GM08714 (cell line): ENCODE results near the gene PTGR1.
"Not testable (repeated sequence)": the region's sequence is repeated elsewhere in the genome, so short reads cannot be mapped to it uniquely, and the experiment has no call there.

ENCODE experiments used
- H3K4me3 ChIP-seq: fragments of 200-500 bp; sonication (Bioruptor generic); 2 replicates; pipeline ENCODE4 v1.5.1; 2014; ENCODE audit warnings: mild to moderate bottlenecking, low read length, inconsistent platforms
- ZNF274 ChIP-seq: IDR thresholded peaks from 2 replicates; pipeline ENCODE4 v1.6.1; 2012; ENCODE audit warnings: mild to moderate bottlenecking, low read depth, low read length

The PTGR1 gene

DNA sequence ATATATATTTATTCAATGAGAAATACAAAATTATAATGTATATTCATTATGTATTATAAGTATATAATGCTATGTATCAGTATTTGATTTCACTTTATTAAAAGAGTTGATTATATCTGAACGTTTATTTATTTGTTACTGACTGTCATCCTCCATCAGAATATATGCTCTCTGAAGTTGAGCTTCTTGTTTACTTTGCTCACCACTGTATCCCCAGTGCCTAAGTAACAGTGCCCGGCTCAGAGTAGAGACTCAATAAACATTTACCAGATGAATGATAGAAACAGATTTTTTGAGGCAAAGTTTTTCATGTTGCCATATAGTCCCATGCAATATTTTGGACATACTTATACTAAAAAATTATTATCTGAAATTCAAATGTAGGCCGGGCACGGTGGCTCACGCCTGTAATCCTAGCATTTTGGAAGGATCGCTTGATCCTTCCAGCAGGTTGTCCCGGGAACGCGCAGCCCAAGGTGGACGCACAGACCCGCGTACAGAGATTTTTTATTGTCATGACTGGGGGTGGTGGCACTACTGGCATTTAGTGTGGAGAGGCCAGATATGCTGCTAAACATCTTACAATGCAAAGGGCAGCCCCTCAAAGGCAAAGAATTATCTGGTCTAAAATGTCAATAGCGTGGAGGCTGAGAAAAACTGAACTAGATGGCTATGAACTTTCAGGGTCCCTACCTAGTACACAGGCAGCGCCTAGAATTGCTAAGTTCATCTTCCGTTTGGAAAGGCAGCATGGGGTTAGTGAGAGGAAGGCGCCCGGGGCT is 30.9 kb upstream of the PTGR1 start:
- H3K4me3 ChIP-seq, result peak overlapping the region; percentile 76
- TF ChIP-seq ZNF274, result no peak

DNA sequence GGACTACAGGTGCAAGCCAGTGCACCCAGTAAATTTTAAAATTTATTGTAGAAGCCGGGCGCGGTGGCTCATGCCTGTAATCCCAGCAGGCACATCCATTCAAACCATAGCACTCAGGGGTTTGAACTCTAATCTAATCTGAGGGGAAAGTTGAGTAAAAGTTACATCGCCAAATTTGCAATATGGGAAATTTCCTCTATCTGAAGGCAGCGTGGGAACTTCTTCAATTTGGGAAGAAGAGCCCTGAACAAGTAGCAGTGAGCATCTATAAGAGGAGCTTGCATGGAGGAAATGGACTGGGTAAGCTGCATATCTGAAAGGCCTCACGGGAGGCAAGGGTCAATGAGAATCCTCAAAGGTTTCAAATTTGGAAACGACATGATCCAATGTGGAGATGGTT is 29.0 kb upstream of the PTGR1 start:
- no peak overlapping the region for H3K4me3 ChIP-seq
- no peak for TF ChIP-seq ZNF274

DNA sequence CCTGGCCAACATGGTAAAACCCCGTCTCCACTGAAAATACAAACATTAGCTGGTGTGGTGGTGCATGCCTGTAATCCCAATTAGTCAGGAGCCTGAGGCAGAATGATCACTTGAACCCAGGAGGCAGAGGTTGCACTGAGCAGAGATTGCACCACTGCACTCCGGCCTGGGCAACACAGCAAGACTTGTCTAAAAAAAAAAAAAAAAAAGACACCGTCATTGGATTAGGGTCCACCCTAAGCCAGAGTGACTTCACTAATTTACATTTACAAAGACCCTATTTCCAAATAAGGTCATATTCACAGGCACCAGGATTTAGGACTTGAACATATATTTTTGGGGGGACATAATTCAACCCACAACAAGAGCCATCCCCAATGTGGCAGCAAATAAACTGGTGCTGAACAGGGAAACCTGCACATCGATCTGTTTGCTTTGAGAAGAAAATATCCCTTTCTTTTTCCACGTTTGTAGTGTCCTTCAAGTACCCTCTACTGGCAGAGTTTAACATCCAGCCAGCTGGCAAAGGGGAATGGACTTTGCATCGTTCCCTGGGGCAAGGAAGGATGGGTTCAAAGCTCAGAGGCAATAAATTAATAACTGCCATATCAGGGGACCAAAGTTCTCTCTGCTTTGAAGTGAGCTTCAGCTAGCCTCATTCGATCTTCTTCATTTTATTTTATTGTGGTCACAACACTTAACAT is 28.0 kb upstream of the PTGR1 start:
- H3K4me3 ChIP-seq, result no peak overlapping the region
- no peak for TF ChIP-seq ZNF274

DNA sequence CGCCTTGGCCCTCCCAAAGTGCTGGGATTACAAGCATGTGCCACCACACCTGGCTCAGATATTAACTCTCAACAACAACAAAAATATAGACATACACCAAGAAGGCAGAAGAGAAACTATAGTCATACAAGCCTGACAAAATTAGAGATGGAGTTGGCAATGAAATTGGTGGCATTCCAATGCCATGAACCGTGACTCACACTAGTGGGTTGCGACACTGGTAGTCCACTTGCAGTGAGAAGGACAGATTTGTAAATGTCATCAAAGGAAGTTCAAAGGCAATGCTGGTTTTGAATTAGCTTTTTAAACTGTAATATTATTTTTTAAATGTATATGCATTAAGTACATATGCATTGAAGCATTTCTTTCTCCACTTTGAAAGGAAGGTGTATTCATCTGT is 23.2 kb upstream of the PTGR1 start:
- H3K4me3 ChIP-seq, result no peak overlapping the region
- no peak for TF ChIP-seq ZNF274

DNA sequence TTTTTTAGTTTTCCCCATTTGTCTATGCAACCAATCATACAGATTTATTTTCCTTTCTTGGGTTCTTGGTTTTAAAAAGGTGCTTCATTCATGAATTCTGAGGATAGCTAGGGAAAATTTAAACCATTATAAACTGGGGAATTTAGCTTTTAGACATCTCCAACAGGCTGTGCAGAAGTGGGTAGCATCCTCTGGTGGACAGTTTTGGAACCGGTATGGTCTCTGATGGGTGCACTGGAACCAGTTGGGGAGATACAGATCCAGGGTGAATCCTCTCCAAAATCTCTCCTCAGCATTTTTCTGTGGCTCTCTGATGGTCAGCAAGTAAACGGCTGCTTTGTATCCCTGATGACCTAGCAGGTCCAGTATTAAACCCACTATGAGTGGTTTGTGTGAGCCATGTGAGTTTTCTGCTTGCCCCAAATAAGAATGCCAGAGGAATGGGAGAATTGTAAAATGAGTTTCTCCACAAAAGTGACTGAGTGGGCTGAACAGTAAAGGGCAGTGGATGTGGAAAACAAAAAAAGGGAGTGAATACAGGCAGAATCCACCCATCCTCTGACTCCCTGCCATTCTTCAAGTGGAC is 22.5 kb upstream of the PTGR1 start:
- TF ChIP-seq ZNF274, result no peak
- H3K4me3 ChIP-seq, result no peak overlapping the region

DNA sequence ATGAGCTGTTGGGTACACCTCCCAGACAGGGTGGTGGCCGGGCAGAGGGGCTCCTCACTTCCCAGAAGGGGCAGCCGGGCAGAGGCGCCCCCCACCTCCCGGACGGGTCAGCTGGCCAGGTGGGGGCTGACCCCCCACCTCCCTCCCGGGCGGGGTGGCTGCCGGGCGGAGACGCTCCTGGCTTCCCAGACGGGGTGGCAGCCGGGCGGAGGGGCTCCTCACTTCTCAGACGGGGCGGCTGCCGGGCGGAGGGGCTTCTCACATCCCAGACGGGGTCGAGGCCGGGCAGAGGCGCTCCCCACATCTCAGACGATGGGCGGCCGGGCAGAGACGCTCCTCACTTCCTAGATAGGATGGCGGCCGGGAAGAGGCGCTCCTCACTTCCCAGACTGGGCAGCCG is 17.9 kb upstream of the PTGR1 start:
- H3K4me3 ChIP-seq, result not testable (repeated sequence)

DNA sequence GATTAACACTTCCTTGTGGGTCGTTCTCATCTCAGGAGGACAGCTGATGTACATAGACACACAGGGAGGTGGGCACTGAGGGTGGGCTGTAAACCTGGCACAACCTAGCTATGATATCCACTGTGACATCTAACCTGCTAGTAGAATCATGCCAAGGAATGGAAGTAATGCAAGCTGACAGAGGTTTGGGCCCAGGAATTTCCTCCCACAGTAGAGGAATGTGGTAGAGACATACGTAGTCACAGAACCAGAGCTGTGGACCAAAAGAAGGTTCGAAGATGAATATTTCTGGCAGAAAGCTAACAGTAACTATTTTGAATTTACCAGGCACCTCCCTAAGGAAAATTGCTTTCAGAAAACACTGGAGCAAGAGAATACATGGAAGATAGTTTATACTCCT is 16.5 kb upstream of the PTGR1 start:
- H3K4me3 ChIP-seq, result no peak overlapping the region
- TF ChIP-seq ZNF274, result no peak

DNA sequence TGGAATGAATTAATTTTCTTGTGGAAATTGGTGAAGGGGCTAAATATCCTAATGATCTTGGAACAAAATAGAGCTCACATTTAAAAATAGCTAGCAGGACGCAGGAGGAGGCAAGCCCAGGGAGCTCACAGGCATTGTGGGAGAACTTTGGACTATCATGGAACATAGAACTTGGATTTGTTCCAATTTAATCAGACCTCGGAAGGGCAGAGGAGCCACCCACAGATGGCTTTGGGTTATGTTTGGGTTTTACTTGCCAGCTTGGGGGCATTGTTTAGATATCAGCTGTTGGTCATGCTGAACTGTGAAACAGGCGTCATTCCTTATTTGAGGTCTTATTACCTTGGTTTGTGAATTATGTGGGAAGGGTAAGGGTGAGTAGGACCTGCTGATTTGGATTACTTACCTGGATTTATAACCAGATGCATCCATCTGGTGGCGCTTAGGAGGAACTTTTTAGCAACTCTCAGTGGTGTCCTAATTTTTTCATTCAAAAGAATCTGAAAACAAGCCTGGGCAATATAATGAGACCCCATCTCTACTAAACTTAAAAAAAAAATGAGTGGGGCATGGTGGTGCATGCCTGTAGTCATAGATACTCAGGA is 14.1 kb upstream of the PTGR1 start:
- no peak overlapping the region for H3K4me3 ChIP-seq
- no peak for TF ChIP-seq ZNF274

DNA sequence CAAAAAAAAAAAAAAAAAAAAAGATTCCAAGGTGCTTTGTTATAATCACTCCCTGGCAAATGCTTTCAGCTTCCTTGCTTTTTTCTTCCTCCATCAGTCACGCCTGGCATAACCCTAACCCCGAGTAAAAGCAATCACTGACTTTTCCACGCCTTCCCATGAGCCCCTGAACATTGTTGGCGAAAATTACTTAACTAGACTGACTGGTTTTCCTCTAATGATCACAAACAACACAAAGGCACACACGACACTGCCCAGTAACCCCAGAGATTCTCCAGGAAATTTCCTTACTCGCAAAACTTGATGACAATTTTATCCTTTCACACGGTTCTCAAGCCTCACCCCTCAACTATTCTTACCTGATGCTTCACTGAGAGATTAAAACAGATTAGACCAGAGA is 11.4 kb upstream of the PTGR1 start:
- no peak overlapping the region for H3K4me3 ChIP-seq
- TF ChIP-seq ZNF274, result no peak

DNA sequence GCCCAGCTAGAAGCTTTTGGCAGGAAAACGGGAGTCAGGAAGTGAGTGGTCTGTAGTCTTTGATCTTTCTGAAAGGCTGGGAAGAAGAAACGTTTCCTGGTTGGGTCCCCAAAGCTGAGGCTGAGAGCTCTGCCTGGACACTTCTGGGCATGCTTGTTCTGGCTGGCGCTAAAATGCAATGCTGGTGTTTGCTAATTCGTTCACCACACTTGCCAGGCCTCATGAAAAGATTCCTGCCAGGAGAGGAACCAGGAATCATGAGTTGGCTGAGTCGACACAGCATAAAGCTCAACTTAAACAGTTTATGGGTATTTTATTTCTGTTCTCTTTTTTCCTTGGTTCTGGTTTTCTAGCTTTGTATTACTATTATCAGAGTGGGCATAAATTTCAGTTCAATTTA is 10.7 kb upstream of the PTGR1 start:
- no peak for TF ChIP-seq ZNF274
- no peak overlapping the region for H3K4me3 ChIP-seq

DNA sequence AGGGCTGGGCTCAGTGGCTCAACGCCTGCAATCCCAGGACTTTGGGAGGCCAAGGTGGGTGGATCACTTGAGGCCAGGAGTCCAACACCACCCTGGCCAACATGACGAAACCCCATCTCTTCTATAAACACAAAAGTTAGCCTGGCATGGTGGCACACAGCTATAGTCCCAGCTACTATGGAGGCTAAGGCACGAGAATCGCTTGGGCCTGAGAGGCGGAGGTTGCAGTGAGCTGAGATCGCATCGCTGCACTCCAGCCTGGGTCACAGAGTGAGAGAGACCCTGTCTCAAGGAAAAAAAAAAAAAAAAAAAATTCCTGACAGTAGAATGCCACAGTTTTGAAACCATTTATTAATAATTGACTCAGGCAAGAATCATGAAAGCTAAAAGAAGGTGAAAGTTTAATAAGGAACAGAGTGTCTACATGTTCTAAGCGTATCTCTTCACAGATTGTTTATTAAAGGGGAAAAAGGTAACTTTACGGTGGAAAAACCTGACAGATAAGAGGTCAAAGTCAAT is 5.7 kb upstream of the PTGR1 start:
- TF ChIP-seq ZNF274, result no peak
- no peak overlapping the region for H3K4me3 ChIP-seq

DNA sequence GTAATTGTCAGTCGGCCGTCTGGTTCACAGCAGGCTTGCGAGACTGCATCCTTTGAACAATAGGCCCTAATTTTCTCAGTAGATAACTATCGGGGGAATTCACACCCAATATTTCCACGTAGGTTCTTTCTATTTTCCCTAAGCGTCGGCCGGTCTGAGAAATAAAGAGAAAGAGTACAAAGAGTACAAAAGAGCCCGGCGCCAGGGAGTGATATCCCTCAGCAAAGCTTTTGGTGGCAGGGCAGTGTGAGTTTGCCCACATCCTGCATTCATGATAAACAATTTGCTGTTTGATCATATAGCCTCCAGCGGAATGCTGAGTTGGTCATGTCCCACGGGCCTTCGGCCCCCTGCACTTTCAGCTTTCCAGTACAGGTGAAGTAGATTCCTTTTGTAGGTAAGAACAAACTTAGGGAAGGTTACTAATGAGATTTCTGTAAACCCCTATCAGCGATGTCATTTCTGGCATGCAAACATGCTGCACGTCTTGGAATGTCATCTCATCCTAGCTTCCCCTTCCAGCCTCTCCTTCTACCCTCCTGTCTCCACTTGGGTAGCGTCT is 4.7 kb upstream of the PTGR1 start:
- no peak for TF ChIP-seq ZNF274
- H3K4me3 ChIP-seq, result no peak overlapping the region

DNA sequence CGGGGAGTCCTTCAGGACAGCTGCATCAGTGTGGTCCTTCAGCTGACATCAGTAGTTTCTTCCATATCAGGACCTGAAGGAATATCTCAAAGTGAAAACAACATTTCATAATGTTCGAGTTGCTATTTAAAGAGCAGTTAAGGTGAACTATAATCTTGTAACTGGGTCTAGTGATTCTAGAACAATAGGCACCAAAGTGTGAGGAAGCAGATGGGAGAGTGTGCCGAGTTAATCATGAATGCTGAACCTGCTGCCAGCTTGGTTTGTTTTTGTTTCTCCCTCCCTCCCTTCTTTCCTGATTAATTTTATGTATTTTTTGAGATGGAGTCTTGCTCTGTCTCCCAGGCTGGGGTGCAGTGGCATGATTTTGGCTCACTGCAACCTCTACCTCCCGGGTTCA is 3.6 kb upstream of the PTGR1 start:
- TF ChIP-seq ZNF274, result no peak
- H3K4me3 ChIP-seq, result no peak overlapping the region

DNA sequence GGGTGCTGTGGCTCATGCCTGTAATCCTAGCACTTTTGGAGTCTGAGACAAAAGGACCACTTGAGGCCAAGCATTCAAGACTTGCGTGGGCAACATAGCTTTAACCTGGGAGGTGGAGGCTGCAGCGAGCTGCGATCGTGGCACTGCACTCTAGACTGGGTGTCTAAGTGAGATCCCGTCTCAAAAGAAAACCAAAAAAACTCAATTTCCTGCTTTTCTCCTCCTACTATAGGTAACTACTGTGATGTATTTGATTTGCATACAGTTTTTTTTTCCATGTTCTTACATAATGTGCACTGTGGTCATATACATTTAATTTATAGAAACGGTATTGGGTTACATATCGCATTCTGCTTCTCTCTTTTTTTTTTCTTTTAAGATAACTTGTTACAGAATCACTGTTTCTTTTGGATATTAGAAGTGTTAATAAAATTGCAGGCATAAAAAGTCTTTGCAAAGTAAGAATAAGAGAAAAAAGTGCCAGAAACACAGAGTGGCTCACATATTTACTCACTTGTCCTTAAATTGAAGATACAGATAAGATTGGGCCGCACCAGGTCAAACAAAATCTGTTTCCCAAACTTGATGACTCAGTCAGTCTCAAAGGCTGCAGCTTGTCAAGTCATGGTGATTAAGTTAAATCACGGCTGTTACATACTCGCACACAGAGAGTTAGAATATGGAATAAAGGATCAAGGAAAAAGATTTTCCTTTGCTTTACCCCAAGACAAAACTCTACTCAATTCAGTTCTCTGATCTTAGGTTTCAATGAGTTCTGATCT is 2.0 kb upstream of the PTGR1 start:
- no peak overlapping the region for H3K4me3 ChIP-seq
- no peak for TF ChIP-seq ZNF274

DNA sequence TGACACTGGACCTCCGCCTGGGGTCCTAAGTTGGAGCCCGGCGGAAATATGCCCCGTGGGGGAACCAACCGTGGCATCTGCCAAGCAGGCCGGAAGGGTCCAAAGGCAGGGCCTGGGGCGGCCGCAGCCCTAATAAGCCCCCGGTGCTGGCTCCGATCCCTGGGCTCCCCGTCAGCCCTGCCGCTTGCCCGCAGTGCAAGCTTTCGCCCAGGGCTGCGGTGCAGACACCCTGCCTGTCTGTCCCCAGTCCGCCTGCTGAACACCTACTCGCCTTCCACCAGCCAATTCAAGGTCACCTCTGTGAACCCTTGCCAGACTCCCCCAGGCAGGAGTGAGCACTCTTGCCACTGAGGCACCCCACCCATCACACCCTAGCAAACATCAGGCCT is 502 bp upstream of the PTGR1 start:
- peak overlapping the region; percentile 62; the same call in 1 of the 2 replicates for H3K4me3 ChIP-seq
- TF ChIP-seq ZNF274, result no peak
